Cortex of kidney (tissue), 1 donor: ENCODE data around the gene CHD9.
"Not testable (repeated sequence)": the region's sequence is repeated elsewhere in the genome, so short reads cannot be mapped to it uniquely, and the experiment has no call there.

Experiments
- DNase-seq: peaks from one replicate; lab custom pipeline; 2025; lab: John Stamatoyannopoulos, UW

The CHD9 gene

GRCh38 chr16:53131363-53132071, 76.7 kb downstream of the CHD9 start:
- no peak for DNase-seq

DNA sequence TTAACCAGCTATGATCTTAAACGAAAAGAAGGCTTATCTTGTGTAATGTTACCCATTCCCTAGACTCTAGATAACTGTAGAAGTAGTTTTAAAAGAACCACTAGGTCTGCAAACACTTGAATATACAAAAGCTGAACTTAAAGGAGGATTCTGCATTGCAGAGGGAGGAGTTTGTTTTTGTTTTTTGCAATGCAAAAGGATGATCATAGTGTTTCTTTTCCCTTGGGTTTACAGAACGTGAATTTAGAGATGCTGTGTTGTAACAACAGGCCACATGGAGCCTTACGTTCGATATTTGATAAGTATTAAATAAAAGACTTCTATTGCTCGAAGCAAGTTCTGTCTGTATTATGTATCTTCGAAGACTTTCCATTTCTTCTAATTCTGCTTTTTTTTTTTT, 77.6 kb downstream of the CHD9 start:
- DNase-seq, result no peak

GRCh38 chr16:53135329-53135728, 80.5 kb downstream of the CHD9 start:
- no peak for DNase-seq

DNA sequence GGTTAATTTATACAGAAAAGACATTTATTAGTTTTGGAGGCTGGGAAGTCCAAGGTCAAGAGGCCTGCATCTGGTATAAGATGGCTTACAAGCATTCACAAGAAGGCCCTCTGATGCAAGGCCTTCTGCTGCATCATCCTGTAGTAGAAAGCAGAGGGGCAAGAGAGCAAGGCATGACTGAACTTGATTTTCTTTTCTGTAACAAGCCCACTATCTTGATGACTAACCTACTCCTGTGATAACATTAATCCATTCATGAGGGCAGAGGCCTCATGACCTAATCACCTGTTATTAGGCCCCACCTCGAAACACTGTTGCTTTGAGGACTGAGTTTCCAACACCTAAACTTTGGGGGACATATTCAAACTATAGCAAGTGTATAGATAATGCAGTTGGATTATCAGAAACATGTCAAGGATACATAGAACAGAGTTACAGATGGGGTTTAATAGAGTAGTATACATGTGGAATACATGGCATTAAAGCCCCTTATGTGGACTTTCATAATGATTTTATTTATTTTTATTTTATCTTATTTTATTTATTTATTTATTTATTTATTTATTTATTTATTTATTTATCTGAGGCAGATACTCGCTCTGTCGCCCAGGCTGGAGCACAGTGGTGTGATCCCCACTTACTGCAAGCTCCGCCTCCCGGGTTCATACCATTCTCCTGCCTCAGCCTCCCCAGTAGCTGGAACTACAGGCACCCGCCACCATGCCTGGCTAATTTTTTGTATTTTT, 88.2 kb downstream of the CHD9 start:
- DNase-seq, result no peak

DNA sequence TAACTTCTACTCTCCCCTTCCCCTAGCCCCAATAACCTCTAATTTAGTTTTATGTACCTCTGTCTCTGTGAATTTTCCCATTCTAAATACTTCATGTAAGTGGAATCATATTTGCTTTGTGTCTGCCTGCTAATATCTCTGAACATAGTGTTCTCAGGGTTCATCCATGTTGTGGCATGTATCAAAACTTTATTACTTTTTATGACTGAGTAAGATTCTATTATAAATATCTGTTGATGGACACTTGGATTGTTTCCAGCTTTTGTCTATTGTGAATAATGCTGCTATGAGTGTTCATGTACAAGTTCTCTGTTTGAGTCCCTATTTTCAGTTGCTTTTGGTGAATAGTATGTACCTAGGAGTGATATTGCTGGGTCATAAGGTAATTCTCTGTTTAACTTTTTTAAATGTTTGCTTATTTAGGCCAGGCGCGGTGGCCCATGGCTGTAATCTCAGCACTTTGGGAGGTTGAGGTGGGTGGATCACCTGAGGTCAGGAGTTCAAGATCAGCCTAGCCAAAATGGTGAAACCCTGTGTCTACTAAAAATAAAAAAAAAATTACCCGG, 92.8 kb downstream of the CHD9 start:
- DNase-seq, result no peak

DNA sequence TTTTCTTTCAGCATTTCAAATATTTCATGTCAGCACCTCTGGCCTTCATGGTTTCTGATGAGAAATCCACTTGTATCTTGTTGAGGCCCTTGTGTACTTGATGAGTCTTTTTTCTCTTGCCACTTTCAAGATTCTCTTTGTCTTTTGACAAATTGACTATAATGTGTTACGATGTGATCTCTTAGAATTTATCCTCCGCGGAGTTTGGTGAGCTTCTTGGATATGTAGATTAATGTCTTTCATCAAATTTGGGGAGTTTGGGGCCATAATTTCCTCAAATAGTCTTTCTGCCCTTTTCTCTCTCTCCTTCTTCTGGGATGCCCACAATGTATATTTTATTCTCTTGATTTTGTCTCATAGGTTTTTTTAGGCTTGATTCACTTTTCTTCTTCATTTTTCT, 96.0 kb downstream of the CHD9 start:
- DNase-seq, result no peak

GRCh38 chr16:53152329-53152728, 97.5 kb downstream of the CHD9 start:
- no peak for DNase-seq

GRCh38 chr16:53153130-53153529, 98.3 kb downstream of the CHD9 start:
- no peak for DNase-seq

GRCh38 chr16:53154513-53154912, 99.7 kb downstream of the CHD9 start:
- DNase-seq, result no peak

GRCh38 chr16:53156516-53156915, 101.7 kb downstream of the CHD9 start:
- no peak for DNase-seq

GRCh38 chr16:53159781-53160436, 105.1 kb downstream of the CHD9 start:
- DNase-seq, result no peak

DNA sequence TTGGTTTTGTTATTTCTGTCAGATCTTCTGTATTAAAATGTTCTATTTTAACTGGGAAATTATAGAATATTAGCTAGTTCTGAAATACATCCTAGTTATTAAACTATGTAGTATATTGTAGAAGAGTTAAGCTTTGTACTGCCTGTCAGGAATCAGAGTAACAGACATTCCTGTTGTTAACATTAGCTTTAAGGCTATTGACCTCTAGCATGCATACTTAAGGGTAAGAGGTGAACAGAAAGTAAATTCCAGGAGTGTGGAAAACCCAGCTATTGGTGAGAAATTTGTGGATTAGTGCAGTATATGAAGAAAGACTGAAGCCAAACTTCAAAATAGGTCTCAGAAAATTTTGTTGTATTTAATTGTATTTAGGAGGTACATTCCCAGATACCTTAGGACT, 111.3 kb downstream of the CHD9 start:
- DNase-seq, result no peak

GRCh38 chr16:53168744-53169143, 114.0 kb downstream of the CHD9 start:
- DNase-seq, result no peak

- DNase-seq, result no peak
Measured at GRCh38 chr16:53172517-53172916, 117.7 kb downstream of the CHD9 start.

GRCh38 chr16:53175118-53175517, 120.3 kb downstream of the CHD9 start:
- DNase-seq, result no peak

DNA sequence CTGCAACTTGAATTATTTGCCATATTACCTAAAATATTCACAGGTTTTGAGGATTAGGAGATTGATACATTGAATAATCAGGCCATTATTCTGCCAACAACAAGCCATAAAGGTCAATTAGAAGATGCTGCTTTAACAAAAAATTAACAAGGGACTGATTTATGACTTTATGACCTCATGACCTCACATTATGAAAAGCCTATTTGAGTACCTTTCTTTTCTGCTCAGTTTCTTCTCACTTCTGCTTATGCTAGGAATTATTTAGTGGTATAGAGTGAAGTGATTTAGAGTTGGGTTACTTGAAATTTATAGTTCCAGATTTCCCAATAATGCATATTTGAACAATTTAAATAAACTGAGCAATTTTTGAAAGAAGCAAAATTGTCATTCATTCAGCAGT, 121.6 kb downstream of the CHD9 start:
- DNase-seq, result no peak

DNA sequence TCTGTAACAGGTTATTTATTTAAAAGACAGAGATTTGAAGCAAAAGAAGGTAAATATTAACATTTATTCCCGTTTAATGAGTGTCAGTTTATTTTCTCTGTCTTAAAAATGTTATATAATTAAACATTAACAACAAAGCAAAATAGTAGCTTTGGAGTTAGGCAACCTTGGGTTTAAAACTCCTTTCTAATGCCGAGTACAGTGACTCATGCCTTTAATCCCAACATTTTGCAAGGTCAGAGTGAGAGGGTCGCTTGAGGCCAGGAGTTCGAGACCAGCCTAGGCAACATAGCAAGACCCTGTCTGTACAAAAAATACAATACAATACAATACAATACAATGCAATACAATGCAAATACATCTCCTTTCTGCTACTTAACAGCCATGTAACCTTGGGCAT, 128.7 kb downstream of the CHD9 start:
- DNase-seq, result no peak

DNA sequence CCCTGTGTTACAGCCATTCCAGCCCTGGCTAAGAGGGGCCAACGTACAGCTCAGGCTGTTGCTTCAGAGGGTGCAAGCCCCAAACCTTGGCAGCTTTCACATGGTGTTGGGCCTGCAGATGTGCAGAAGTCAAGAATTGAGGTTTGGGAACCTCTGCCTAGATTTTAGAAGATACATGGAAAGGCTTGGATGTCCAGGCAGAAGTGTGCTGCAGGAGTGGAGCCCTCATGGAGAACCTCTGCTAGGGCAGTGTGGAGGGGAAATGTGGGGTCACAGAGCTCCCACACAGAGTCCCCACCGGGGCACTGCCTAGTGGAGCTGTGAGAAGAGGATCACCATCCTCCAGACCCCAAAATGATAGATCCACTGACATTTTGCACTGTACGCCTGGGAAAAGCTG, 130.9 kb downstream of the CHD9 start:
- DNase-seq, result not testable (repeated sequence)

- no peak for DNase-seq
Measured at GRCh38 chr16:53187775-53188174, 133.0 kb downstream of the CHD9 start.

DNA sequence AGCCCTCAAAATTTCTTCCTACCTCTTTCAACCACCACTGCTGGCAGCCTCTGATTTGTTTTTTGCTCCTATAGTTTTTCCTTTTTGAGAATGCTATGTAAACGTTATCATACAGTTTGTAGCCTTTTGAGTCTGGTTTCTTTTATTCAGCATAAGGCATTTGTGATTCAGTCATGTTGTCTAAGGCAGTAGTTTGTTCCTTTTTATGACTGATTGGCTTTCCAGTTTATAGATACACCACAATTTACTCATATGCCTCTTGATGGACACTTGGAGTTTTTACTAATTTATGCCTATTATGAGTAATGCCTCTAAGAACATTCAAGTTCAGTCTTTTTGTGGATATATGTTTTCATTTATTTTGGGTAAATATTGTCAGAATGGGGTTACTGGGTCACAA, 136.6 kb downstream of the CHD9 start:
- no peak for DNase-seq

- DNase-seq, result no peak
Measured at GRCh38 chr16:53198933-53199332, 144.1 kb downstream of the CHD9 start.

DNA sequence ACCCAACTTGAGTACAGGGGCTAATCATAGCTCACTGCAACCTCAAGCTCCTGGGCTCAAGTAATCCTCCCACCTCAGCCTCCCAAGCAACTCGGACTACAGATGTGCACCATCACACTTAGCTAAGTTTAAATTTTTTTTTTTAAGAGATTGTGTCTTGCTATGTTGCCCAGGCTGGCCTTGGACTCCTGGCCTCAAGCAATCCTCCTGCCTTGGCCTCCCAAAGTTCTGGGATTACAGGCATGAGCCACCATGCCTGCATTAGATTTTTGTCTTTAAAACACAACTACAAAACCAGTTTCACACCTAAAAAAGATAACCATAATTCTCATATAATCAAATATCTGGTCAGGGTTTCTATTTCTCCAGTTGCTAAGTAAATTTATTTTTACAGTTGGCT, 147.1 kb downstream of the CHD9 start:
- no peak for DNase-seq

- DNase-seq, result no peak
Measured at GRCh38 chr16:53202398-53202797, 147.6 kb downstream of the CHD9 start.
